DOHH2 (cell line): ENCODE data around the gene SLC17A5.
"Not testable (repeated sequence)": the region's sequence is repeated elsewhere in the genome, so short reads cannot be mapped to it uniquely, and the experiment has no call there.

Experiments
- H3F3A ChIP-seq: fragments of 200-600 bp; sonication (generic), shearing (Covaris generic); 2 replicates; pipeline ENCODE4 v1.6.0; 2016; ENCODE audit warnings: antibody characterized with exemption, mild to moderate bottlenecking; ENCODE audit not compliant: control insufficient read depth, insufficient read depth
- H3K27ac ChIP-seq: fragments of 200-600 bp; sonication (generic); 2 replicates; pipeline ENCODE4 v1.5.1; 2014; ENCODE audit warnings: low read depth, mild to moderate bottlenecking, low read length, moderate library complexity
- H3K27me3 ChIP-seq: fragments of 200-600 bp; sonication (generic); 2 replicates; pipeline ENCODE4 v1.6.1; 2014; ENCODE audit warnings: mild to moderate bottlenecking, low read length, mixed read lengths; ENCODE audit not compliant: control insufficient read depth
- H3K36me3 ChIP-seq: fragments of 200-600 bp; sonication (generic); 2 replicates; pipeline ENCODE4 v1.6.1; 2014; ENCODE audit warnings: mild to moderate bottlenecking, low read length, moderate library complexity, mixed read lengths; ENCODE audit not compliant: control insufficient read depth
- H3K4me1 ChIP-seq: fragments of 200-600 bp; sonication (generic); 2 replicates; pipeline ENCODE4 v1.6.1; 2014; ENCODE audit warnings: mild to moderate bottlenecking, low read length, mixed read lengths; ENCODE audit not compliant: control insufficient read depth
- H3K4me2 ChIP-seq: fragments of 200-600 bp; sonication (generic); 2 replicates; pipeline ENCODE4 v1.6.0; 2014; ENCODE audit warnings: mild to moderate bottlenecking, low read length, moderate library complexity
- H3K4me3 ChIP-seq: fragments of 200-600 bp; sonication (generic); 2 replicates; pipeline ENCODE4 v1.5.1; 2014; ENCODE audit warnings: mild to moderate bottlenecking, low read length, mixed read lengths
- H3K79me2 ChIP-seq: fragments of 200-600 bp; sonication (generic); 2 replicates; pipeline ENCODE4 v1.6.1; 2014; ENCODE audit warnings: mild to moderate bottlenecking, low read length, mixed read lengths; ENCODE audit not compliant: control insufficient read depth
- H3K9me2 ChIP-seq: fragments of 200-600 bp; sonication (generic); replicated peaks from 2 replicates; pipeline ENCODE4 v1.6.1; 2014; ENCODE audit warnings: mild to moderate bottlenecking, low read length, mixed read lengths; ENCODE audit not compliant: control insufficient read depth
- H3K9me3 ChIP-seq: fragments of 200-600 bp; sonication (generic); 2 replicates; pipeline ENCODE4 v1.6.1; 2014; ENCODE audit warnings: antibody characterized with exemption, low read length, mixed read lengths; ENCODE audit not compliant: control insufficient read depth, insufficient read depth
- H4K20me1 ChIP-seq: fragments of 200-600 bp; sonication (generic); 2 replicates; pipeline ENCODE4 v1.6.0; 2014; ENCODE audit warnings: low read depth, mild to moderate bottlenecking, antibody characterized with exemption, low read length, moderate library complexity; ENCODE audit not compliant: control insufficient read depth, insufficient read depth
- EZH2phosphoT487 ChIP-seq: fragments of 200-600 bp; sonication (generic); IDR thresholded peaks from 2 replicates; pipeline ENCODE4 v1.6.1; 2017; ENCODE audit warnings: borderline replicate concordance, mild to moderate bottlenecking, antibody characterized with exemption, low read length, moderate library complexity, mixed read lengths
- TF ChIP-seq, protein P1 (sequence below): fragments of 200-600 bp; sonication (generic); IDR thresholded peaks from one replicate; pipeline ENCODE4 v1.5.1; 2014; ENCODE audit warnings: antibody characterized with exemption, mild to moderate bottlenecking, low read depth, low read length; ENCODE audit not compliant: poor library complexity, severe bottlenecking

SLC17A5 gene

DNA sequence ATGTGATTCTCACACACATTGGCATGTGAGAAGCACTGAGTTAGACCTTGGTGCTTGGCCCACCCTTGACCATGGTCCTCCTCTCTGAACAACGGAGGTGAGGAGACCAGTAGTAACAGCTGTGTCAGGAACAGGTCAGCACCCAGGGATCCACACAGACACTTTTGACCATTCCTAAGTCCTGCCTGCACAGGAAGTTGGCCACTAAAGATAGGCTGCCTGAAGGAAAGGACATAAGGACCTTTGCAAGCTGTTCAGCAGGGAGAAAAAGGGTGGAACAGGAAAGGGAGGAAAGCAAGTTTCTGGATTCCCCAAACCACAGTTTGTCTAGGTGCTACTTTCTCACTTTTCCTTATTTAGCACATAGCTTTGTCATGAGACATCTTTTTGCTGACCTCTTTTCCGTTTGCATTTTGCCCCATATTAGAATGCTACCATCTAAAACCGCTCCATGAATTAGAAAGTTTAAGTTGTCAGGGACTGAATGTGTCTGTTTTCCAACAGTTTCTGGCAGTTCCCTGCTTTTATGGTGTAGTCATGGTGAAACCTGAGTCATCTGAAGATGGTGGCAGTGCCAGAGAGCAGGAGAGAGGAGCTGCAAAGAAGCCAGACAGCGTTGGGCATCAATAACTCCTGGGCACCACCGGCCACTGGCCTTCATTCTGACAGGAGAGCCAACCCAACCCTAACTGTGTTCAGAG is 41.1 kb upstream of the SLC17A5 start:
- H3K4me2 ChIP-seq: no peak overlapping the region

GRCh38 chr6:73691512-73691911 is 37.7 kb upstream of the SLC17A5 start:
- TF ChIP-seq, protein P1, sequence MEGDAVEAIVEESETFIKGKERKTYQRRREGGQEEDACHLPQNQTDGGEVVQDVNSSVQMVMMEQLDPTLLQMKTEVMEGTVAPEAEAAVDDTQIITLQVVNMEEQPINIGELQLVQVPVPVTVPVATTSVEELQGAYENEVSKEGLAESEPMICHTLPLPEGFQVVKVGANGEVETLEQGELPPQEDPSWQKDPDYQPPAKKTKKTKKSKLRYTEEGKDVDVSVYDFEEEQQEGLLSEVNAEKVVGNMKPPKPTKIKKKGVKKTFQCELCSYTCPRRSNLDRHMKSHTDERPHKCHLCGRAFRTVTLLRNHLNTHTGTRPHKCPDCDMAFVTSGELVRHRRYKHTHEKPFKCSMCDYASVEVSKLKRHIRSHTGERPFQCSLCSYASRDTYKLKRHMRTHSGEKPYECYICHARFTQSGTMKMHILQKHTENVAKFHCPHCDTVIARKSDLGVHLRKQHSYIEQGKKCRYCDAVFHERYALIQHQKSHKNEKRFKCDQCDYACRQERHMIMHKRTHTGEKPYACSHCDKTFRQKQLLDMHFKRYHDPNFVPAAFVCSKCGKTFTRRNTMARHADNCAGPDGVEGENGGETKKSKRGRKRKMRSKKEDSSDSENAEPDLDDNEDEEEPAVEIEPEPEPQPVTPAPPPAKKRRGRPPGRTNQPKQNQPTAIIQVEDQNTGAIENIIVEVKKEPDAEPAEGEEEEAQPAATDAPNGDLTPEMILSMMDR: no peak
- no peak for TF ChIP-seq EZH2phosphoT487
- H3K27me3 ChIP-seq: peaks cover 26% of the 10 kb centered on the region
- no peak overlapping the region for H3K4me2 ChIP-seq
- H3K79me2 ChIP-seq: no peaks in the 10 kb centered on the region
- no peaks in the 10 kb centered on the region for H3K4me1 ChIP-seq
- H3K9me2 ChIP-seq: no peaks in the 10 kb centered on the region
- H3K4me3 ChIP-seq: no peak overlapping the region
- H4K20me1 ChIP-seq: no peaks in the 10 kb centered on the region
- H3K9me3 ChIP-seq: no peaks in the 10 kb centered on the region
- H3K36me3 ChIP-seq: no peaks in the 10 kb centered on the region
- no peak overlapping the region for H3K27ac ChIP-seq
- H3F3A ChIP-seq: no peaks in the 10 kb centered on the region

More for the DNA sequence above, 41.1 kb upstream of the SLC17A5 start:
- no peaks in the 10 kb centered on the region for H3K79me2 ChIP-seq
- peaks cover 37% of the 10 kb centered on the region for H3K27me3 ChIP-seq
- no peaks in the 10 kb centered on the region for H3K9me2 ChIP-seq
- H3K4me3 ChIP-seq: no peak overlapping the region
- no peaks in the 10 kb centered on the region for H3K4me1 ChIP-seq
- no peaks in the 10 kb centered on the region for H3K36me3 ChIP-seq
- no peak overlapping the region for H3K27ac ChIP-seq
- TF ChIP-seq EZH2phosphoT487: no peak
- H4K20me1 ChIP-seq: no peaks in the 10 kb centered on the region
- H3F3A ChIP-seq: no peaks in the 10 kb centered on the region
- H3K9me3 ChIP-seq: no peaks in the 10 kb centered on the region

DNA sequence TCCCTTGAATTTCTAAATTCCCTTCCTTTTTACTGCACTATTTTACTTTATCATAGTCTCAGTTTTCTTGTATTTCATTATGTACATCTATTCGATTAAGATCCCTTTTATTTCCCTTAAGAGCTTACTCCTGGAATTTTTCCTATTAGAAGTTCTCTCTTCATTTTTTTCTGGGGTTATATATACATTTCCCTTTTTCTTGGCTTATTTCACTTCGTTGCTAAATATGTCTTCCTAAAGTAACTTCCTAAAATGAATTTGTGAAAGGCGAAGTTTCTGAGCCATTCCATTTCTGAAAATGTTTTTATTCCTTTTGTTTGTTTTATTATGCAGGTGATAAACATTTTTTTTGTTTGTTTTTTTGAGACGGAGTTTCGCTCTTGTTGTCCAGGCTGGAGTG is 36.3 kb upstream of the SLC17A5 start:
- no peaks in the 10 kb centered on the region for H3K36me3 ChIP-seq
- no peak for TF ChIP-seq EZH2phosphoT487
- TF ChIP-seq, protein P1: no peak
- no peaks in the 10 kb centered on the region for H4K20me1 ChIP-seq
- H3K4me3 ChIP-seq: no peak overlapping the region
- no peak overlapping the region for H3K4me2 ChIP-seq
- H3F3A ChIP-seq: no peaks in the 10 kb centered on the region
- H3K9me2 ChIP-seq: no peaks in the 10 kb centered on the region
- no peaks in the 10 kb centered on the region for H3K9me3 ChIP-seq
- no peaks in the 10 kb centered on the region for H3K4me1 ChIP-seq
- H3K27me3 ChIP-seq: peaks cover 17% of the 10 kb centered on the region
- no peak overlapping the region for H3K27ac ChIP-seq
- H3K79me2 ChIP-seq: no peaks in the 10 kb centered on the region

- Histone ChIP-seq H3K79me2 (no peaks in the 10 kb centered on the region), H4K20me1 (no peaks in the 10 kb centered on the region), H3K4me1 (no peaks in the 10 kb centered on the region), H3K27me3 (peaks cover 8% of the 10 kb centered on the region), H3K27ac (no peak overlapping the region), H3F3A (no peaks in the 10 kb centered on the region), H3K9me2 (no peaks in the 10 kb centered on the region), H3K36me3 (no peaks in the 10 kb centered on the region), H3K4me3 (no peak overlapping the region), H3K4me2 (no peak overlapping the region), H3K9me3 (no peaks in the 10 kb centered on the region)
- TF ChIP-seq, protein P1: no peak
- no peak for TF ChIP-seq EZH2phosphoT487
These were observed 34.6 kb upstream of the SLC17A5 start for GRCh38 chr6:73688351-73688750.

GRCh38 chr6:73683574-73683973 is 29.8 kb upstream of the SLC17A5 start:
- H4K20me1 ChIP-seq, H3K4me3 ChIP-seq, H3K27me3 ChIP-seq, H3K4me2 ChIP-seq, H3K9me2 ChIP-seq, H3K79me2 ChIP-seq, H3K9me3 ChIP-seq, H3F3A ChIP-seq, H3K4me1 ChIP-seq, H3K27ac ChIP-seq, H3K36me3 ChIP-seq: not testable (repeated sequence)
